Measurements from ENCODE around the gene CHD3.
"Not testable (repeated sequence)": the region's sequence is repeated elsewhere in the genome, so short reads cannot be mapped to it uniquely, and the experiment has no call there.

CHD3 gene

DNA sequence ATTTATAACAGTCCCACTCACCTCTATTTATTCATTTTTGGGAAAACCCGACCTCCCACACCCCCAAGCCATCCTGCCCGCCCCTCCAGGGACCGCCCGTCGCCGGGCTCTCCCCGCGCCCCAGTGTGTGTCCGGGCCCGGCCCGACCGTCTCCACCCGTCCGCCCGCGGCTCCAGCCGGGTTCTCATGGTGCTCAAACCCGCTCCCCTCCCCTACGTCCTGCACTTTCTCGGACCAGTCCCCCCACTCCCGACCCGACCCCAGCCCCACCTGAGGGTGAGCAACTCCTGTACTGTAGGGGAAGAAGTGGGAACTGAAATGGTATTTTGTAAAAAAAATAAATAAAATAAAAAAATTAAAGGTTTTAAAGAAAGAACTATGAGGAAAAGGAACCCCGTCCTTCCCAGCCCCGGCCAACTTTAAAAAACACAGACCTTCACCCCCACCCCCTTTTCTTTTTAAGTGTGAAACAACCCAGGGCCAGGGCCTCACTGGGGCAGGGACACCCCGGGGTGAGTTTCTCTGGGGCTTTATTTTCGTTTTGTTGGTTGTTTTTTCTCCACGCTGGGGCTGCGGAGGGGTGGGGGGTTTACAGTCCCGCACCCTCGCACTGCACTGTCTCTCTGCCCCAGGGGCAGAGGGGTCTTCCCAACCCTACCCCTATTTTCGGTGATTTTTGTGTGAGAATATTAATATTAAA lies 34.4 kb upstream of the CHD3 start:
- DNase-seq: no peak
- TF ChIP-seq GATA1 (IDR thresholded peaks at IDR 0.05; ENCODE audit: low read depth, low read length): no peak
- no peak for TF ChIP-seq POLR2A (IDR thresholded peaks at IDR 0.05; ENCODE audit: low read length)

DNA sequence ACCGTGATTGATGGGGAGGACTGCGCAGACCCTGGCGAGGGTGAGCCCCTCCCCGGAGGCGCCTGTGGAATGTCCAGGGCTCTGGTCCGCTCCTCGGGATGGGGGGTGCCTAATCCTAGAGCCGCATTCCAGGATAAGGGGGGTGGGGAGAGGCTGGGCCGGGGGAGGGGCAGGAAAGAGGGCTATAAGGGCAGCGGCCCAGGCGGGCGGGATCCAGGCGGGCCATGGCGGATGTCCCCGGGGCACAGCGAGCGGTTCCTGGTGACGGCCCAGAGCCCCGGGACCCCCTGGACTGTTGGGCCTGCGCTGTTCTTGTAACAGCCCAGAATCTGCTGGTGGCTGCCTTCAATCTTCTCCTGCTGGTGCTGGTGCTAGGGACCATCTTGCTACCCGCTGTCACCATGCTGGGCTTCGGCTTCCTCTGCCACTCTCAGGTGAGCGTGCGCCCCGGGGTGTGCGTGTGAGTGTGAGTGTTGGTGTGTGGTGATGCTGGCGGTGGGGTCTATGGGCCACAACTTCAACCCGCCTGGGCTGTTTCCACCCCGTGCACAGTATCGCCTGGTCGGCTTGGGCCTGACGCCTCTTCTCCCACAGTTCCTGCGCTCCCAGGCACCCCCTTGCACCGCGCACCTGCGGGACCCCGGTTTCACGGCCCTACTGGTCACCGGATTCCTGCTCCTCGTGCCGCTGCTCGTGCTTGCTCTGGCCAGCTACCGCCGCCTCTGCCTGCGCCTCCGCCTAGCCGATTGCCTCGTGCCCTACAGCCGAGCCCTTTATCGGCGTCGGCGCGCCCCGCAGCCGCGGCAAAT lies 33.5 kb upstream of the CHD3 start, which contains the start of gene TMEM88:
TMEM88 (plus strand) TSS at position 216 of the 809 bp plus-strand sequence; CDS start at position 225, 9 bp downstream.
- DNase-seq: no peak

GRCh38 chr17:7855660-7856010 lies 33.0 kb upstream of the CHD3 start:
- DNase-seq: no peak
- no peak for TF ChIP-seq GATA1 (IDR thresholded peaks at IDR 0.05; ENCODE audit: low read depth, low read length)
- no peak for TF ChIP-seq POLR2A (IDR thresholded peaks at IDR 0.05; ENCODE audit: low read length)

More for the DNA sequence above, 33.5 kb upstream of the CHD3 start, which contains the start of gene TMEM88:
- TF ChIP-seq POLR2A (IDR thresholded peaks at IDR 0.05; ENCODE audit: low read length): peak; percentile 22
- no peak for TF ChIP-seq GATA1 (IDR thresholded peaks at IDR 0.05; ENCODE audit: low read depth, low read length)

- DNase-seq: peak; percentile 72 to 77
- TF ChIP-seq POLR2A (IDR thresholded peaks at IDR 0.05; ENCODE audit: low read length): no peak
- no peak for TF ChIP-seq GATA1 (IDR thresholded peaks at IDR 0.05; ENCODE audit: low read depth, low read length)
These were observed 32.4 kb upstream of the CHD3 start for GRCh38 chr17:7856011-7856810.

- TF ChIP-seq POLR2A (IDR thresholded peaks at IDR 0.05; ENCODE audit: low read length): no peak
- TF ChIP-seq GATA1 (IDR thresholded peaks at IDR 0.05; ENCODE audit: low read depth, low read length): no peak
- DNase-seq: peak; percentile 96 to 99
These were observed 31.5 kb upstream of the CHD3 start, which contains the start of gene NAA38 for GRCh38 chr17:7856811-7857712. Gene NAA38 (minus strand): TSS chr17:7857559. CDS start chr17:7857463, 96 bp downstream.

GRCh38 chr17:7857713-7858521 lies 30.7 kb upstream of the CHD3 start, which contains the start of gene CYB5D1:
Gene CYB5D1 (plus strand): TSS chr17:7858003. CDS start chr17:7858135, 132 bp downstream.
- peak; percentile 95 to 96 for DNase-seq
- TF ChIP-seq GATA1 (IDR thresholded peaks at IDR 0.05; ENCODE audit: low read depth, low read length) (peak; percentile 73), POLR2A (IDR thresholded peaks at IDR 0.05; ENCODE audit: low read length) (peak; percentile 85)

DNA sequence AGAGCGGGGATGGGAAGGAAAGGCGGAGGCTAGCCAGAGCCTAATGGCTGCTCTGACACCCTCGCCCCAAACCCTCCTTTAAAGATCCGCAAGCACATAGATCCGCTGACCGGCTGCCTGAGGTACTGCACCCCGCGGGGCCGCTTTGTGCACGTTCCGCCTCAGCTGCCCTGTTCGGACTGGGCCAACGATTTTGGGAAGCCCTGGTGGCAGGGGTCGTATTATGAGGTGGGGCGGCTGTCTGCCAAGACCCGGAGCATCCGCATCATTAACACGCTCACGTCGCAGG lies 30.1 kb upstream of the CHD3 start:
- no peak for TF ChIP-seq POLR2A (IDR thresholded peaks at IDR 0.05; ENCODE audit: low read length)
- TF ChIP-seq GATA1 (IDR thresholded peaks at IDR 0.05; ENCODE audit: low read depth, low read length): no peak
- DNase-seq: peak; percentile 64 to 66

- TF ChIP-seq GATA1 (IDR thresholded peaks at IDR 0.05; ENCODE audit: low read depth, low read length) (no peak), POLR2A (IDR thresholded peaks at IDR 0.05; ENCODE audit: low read length) (no peak)
- DNase-seq: no peak
These were observed 29.6 kb upstream of the CHD3 start for GRCh38 chr17:7859028-7859427.

GRCh38 chr17:7862692-7863437 lies 25.7 kb upstream of the CHD3 start:
- DNase-seq: peak; percentile 30 to 70
- TF ChIP-seq POLR2A (IDR thresholded peaks at IDR 0.05; ENCODE audit: low read length): no peak
- TF ChIP-seq GATA1 (IDR thresholded peaks at IDR 0.05; ENCODE audit: low read depth, low read length): no peak

GRCh38 chr17:7864384-7864783 lies 24.2 kb upstream of the CHD3 start:
- not testable (repeated sequence) for DNase-seq

GRCh38 chr17:7864995-7865650 lies 23.5 kb upstream of the CHD3 start:
- DNase-seq: no peak
- TF ChIP-seq POLR2A (IDR thresholded peaks at IDR 0.05; ENCODE audit: low read length) (no peak), GATA1 (IDR thresholded peaks at IDR 0.05; ENCODE audit: low read depth, low read length) (no peak)
